Endothelial cell of umbilical vein (primary cell): Measurements from ENCODE around the gene GALNT17. TPM values are rescaled to one million over a fixed set of nuclear protein-coding genes. Genes with fewer than 3 reads are reported as not detected.

Experiments
- BruUV-seq: library from RNA; stranded (reverse); fragments of 400-500 nt; replicated peaks from 2 replicates; lab custom pipeline; 2021; lab: Mats Ljungman, UMichigan
- CTCF ChIA-PET: fragments of 300-600, 350-600 bp; sonication (Branson Sonifier 250); formaldehyde crosslinking; loops from one replicate; lab custom pipeline; 2021; ENCODE audit warnings: antibody characterized with exemption, inconsistent platforms; lab: Charles Lee
- POLR2A ChIA-PET: fragments of 300-600, 350-600 bp; sonication (Branson Sonifier 250); formaldehyde crosslinking; loops from one replicate; lab custom pipeline; 2021; ENCODE audit warnings: antibody characterized with exemption, inconsistent platforms; lab: Charles Lee
- DNase-seq: peaks from one replicate; pipeline ENCODE4 v3.0.0-alpha.2; 2011; ENCODE audit warnings: low read depth, low spot score
- FAIRE-seq: peaks from 2 replicates; lab custom pipeline; 2011; peaks lifted over from hg19 to GRCh38; lab: Jason Lieb, UNC
- H2AFZ ChIP-seq: 2 replicates; pipeline ENCODE4 v1.6.0; 2012; ENCODE audit warnings: low read depth, low read length, control low read depth, inconsistent platforms
- H3K27ac ChIP-seq: 2 replicates; pipeline ENCODE4 v1.5.1; 2011; ENCODE audit warnings: low read depth, mild to moderate bottlenecking, control low read depth, low read length, moderate library complexity; ENCODE audit not compliant: insufficient read depth
- H3K27me3 ChIP-seq, 2 experiments: 2 replicates each; pipeline versions ENCODE4 v1.6.0 to v1.6.1; 2011; ENCODE audit warnings: low read length in 2 of 2, mixed read lengths in 1 of 2; ENCODE audit not compliant: control insufficient read depth in 2 of 2, insufficient read depth in 2 of 2
- H3K36me3 ChIP-seq, 2 experiments: 2 replicates in 1 of 2; 3 replicates in 1 of 2; pipeline ENCODE4 v1.5.1; 2011; ENCODE audit warnings: low read length in 2 of 2, mild to moderate bottlenecking in 1 of 2, moderate library complexity in 1 of 2; ENCODE audit not compliant: control insufficient read depth in 2 of 2, insufficient read depth in 2 of 2; ENCODE audit errors: extremely low read depth in 1 of 2
- H3K4me1 ChIP-seq: 3 replicates; pipeline ENCODE4 v1.5.1; 2011; ENCODE audit warnings: mild to moderate bottlenecking, low read length; ENCODE audit not compliant: control insufficient read depth, insufficient read depth; ENCODE audit errors: extremely low read depth
- H3K4me2 ChIP-seq: 2 replicates; pipeline ENCODE4 v1.6.1; 2011; ENCODE audit warnings: low read length, control low read depth, mixed read lengths; ENCODE audit not compliant: insufficient read depth
- H3K4me3 ChIP-seq, 3 experiments: fragments of 200-600 bp in 1 of 3; sonication (generic), shearing (Covaris generic) in 1 of 3; replicated peaks in 1 of 3; 2 replicates each; pipeline ENCODE4 v1.5.1; 2011 to 2016; ENCODE audit warnings: control low read depth in 3 of 3, low read length in 3 of 3, mild to moderate bottlenecking in 2 of 3, inconsistent platforms in 1 of 3, low read depth in 1 of 3, moderate library complexity in 1 of 3; ENCODE audit not compliant: insufficient read depth in 1 of 3
- H3K79me2 ChIP-seq: 2 replicates; pipeline ENCODE4 v1.6.0; 2012; ENCODE audit warnings: low read length, inconsistent platforms; ENCODE audit not compliant: control insufficient read depth, insufficient read depth
- H3K9ac ChIP-seq: replicated peaks from 2 replicates; pipeline ENCODE3; 2011; ENCODE audit warnings: low read length, control low read depth; ENCODE audit not compliant: insufficient read depth; ENCODE audit errors: extremely low read depth
- H3K9me1 ChIP-seq: replicated peaks from 3 replicates; pipeline ENCODE4 v1.6.0; 2011; ENCODE audit warnings: mild to moderate bottlenecking, low read length; ENCODE audit not compliant: control insufficient read depth, insufficient read depth; ENCODE audit errors: extremely low read depth
- H3K9me3 ChIP-seq: replicated peaks from 2 replicates; pipeline ENCODE4 v1.5.1; 2012; ENCODE audit warnings: low read length, inconsistent platforms; ENCODE audit not compliant: control insufficient read depth, insufficient read depth
- H4K20me1 ChIP-seq: replicated peaks from 2 replicates; pipeline ENCODE3; 2011; ENCODE audit warnings: mild to moderate bottlenecking, low read length; ENCODE audit not compliant: control insufficient read depth, insufficient read depth; ENCODE audit errors: extremely low read depth
- EZH2 ChIP-seq: IDR thresholded peaks from 2 replicates; pipeline ENCODE4 v1.6.1; 2012; ENCODE audit warnings: borderline replicate concordance, low read depth, mild to moderate bottlenecking, moderate library complexity, low read length, inconsistent platforms; ENCODE audit not compliant: severe bottlenecking
- FOS ChIP-seq: IDR thresholded peaks from 2 replicates; pipeline ENCODE4 v1.6.1; 2011; ENCODE audit warnings: mild to moderate bottlenecking, low read length, moderate library complexity, borderline replicate concordance; ENCODE audit not compliant: insufficient read depth
- GATA2 ChIP-seq: IDR thresholded peaks from 2 replicates; pipeline ENCODE4 v1.7.0; 2011; ENCODE audit warnings: low read depth, mild to moderate bottlenecking, moderate library complexity, mixed read lengths, low read length; ENCODE audit not compliant: insufficient read length, insufficient read depth
- JUN ChIP-seq: IDR thresholded peaks from 2 replicates; pipeline ENCODE4 v1.6.1; 2011; ENCODE audit warnings: borderline replicate concordance, low read depth; ENCODE audit not compliant: insufficient read length, insufficient read depth
- MYC ChIP-seq: IDR thresholded peaks from one replicate; pipeline ENCODE4 v1.6.1; 2011; ENCODE audit warnings: mild to moderate bottlenecking, low read depth, low read length
- POLR2A ChIP-seq: IDR thresholded peaks from 2 replicates; pipeline ENCODE4 v1.6.1; 2012; ENCODE audit warnings: low read depth, mild to moderate bottlenecking, control low read depth, low read length
- POLR2AphosphoS5 ChIP-seq: IDR thresholded peaks from 2 replicates; pipeline ENCODE4 v1.6.1; 2012; ENCODE audit warnings: low read depth, mild to moderate bottlenecking, control low read depth, low read length, moderate library complexity; ENCODE audit not compliant: insufficient read depth
- dilution Hi-C: fragments of 300-500 bp; cut with MboI; formaldehyde crosslinking; loops from one replicate; pipeline ENCODE4 v1.15.0; 2019; ENCODE audit warnings: low sequenced_read_pairs; ENCODE audit not compliant: extremely low pct_ligation_motif_present
- intact Hi-C: fragments of 100-400 bp; cut with micrococcal nuclease; formaldehyde crosslinking; loops from one replicate; pipeline ENCODE4 v1.10.0; 2022
- polyA plus RNA-seq, 4 experiments: library from polyadenylated mRNA; depleted of rRNA in 3 of 4; stranded (reverse) in 3 of 4; unstranded in 1 of 4; fragments of >200 nt; gene quantifications; 2 replicates each; pipeline versions ENCODE4 v1.2.1 to v1.2.3, GENCODE V29; 2011 to 2012; ENCODE audit warnings: missing spikeins in 1 of 4
- total RNA-seq: library from RNA; stranded (reverse); gene quantifications from 2 replicates; pipeline ENCODE4 v1.2.3, GENCODE V29; 2021
- TF ChIP-seq, protein P1 (sequence below), 2 donors: IDR thresholded peaks; 1 replicate in 1 of 2; 2 replicates in 1 of 2; pipeline ENCODE4 v1.5.1; 2011; ENCODE audit warnings: low read length in 2 of 2, mild to moderate bottlenecking in 2 of 2, moderate library complexity in 2 of 2, control low read depth in 1 of 2, inconsistent platforms in 1 of 2, low read depth in 1 of 2; ENCODE audit not compliant: insufficient read depth in 1 of 2; ENCODE audit errors: extremely low read depth in 1 of 2
- TF ChIP-seq, protein P2 (sequence below): IDR thresholded peaks from 2 replicates; pipeline ENCODE4 v1.6.1; 2011; ENCODE audit not compliant: insufficient read depth, insufficient read length

Gene GALNT17
- total and polyA plus RNA-seq, 2 donors (not counting 3 experiments of a cell fraction or from before 2014, with no cell fraction given): not detected

DNA sequence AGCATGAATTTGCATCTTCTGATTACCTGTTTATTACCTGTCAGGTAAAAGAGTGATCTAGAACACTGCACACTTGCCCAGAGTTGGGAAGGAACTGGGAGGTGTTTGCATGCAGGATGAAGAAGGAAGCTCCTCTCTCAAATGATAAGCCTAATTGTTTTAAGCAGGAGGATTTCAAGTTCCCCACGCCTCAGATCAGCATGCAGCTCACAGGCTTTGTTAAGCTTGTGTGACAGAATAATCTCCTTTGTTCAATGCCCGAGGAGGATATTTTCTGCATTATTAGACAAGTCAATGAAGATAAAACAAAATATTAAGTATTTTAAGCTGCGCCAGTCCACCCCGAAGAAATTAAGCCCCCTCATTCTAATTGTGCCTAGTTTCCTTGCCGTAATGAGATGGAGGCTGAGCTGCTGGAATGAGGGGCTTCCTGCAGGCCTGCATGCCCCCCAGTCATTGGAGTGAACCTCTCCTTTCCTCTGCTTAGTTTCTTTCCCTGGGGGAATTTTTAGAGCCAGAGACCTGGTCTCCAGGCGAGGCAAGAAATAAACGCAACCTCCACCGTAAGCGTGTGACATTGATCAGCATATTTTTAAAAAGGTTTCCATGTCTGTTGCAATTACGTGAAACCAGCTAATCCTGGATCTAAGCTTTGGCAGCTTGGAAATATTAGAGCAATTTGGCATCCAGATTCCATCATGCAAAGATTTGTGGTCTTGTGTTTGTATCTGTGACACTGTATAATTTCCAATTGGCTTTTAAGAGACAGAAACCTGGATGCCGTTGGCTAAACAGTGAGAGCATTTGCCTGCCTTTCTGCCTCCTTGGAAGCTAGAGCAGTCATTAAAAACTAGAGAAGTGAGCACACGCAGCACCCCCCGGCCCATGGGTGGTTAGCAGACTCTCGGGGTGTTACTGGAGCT lies 376.0 kb downstream of the GALNT17 start:
- no TSS peak for BruUV-seq
- no peak overlapping the region for H3K9ac ChIP-seq
- TF ChIP-seq, protein P1, sequence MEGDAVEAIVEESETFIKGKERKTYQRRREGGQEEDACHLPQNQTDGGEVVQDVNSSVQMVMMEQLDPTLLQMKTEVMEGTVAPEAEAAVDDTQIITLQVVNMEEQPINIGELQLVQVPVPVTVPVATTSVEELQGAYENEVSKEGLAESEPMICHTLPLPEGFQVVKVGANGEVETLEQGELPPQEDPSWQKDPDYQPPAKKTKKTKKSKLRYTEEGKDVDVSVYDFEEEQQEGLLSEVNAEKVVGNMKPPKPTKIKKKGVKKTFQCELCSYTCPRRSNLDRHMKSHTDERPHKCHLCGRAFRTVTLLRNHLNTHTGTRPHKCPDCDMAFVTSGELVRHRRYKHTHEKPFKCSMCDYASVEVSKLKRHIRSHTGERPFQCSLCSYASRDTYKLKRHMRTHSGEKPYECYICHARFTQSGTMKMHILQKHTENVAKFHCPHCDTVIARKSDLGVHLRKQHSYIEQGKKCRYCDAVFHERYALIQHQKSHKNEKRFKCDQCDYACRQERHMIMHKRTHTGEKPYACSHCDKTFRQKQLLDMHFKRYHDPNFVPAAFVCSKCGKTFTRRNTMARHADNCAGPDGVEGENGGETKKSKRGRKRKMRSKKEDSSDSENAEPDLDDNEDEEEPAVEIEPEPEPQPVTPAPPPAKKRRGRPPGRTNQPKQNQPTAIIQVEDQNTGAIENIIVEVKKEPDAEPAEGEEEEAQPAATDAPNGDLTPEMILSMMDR (IDR thresholded peaks at IDR 0.05; ENCODE audit: extremely low read depth in 1 of 2, insufficient read depth in 1 of 2, low read depth in 1 of 2, low read length in 2 of 2): no peak
- TF ChIP-seq MYC (no peak), EZH2 (no peak), GATA2 (no peak), JUN (no peak), POLR2AphosphoS5 (no peak), FOS (no peak), POLR2A (no peak)
- TF ChIP-seq, protein P2, sequence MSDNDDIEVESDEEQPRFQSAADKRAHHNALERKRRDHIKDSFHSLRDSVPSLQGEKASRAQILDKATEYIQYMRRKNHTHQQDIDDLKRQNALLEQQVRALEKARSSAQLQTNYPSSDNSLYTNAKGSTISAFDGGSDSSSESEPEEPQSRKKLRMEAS: no peak
- POLR2A ChIA-PET: no interaction called here
- H3K27ac ChIP-seq: no peak overlapping the region
- H3K9me1 ChIP-seq: no peaks in the 10 kb centered on the region
- FAIRE-seq: no peak
- H2AFZ ChIP-seq: no peak overlapping the region
- DNase-seq: no peak
- peaks cover 2% of the 10 kb centered on the region for H3K9me3 ChIP-seq
- intact Hi-C loops: no loop called here
- no peaks in the 10 kb centered on the region for H3K36me3 ChIP-seq
- CTCF ChIA-PET: no interaction called here
- H4K20me1 ChIP-seq: no peaks in the 10 kb centered on the region
- no peaks in the 10 kb centered on the region for H3K4me1 ChIP-seq
- no peak overlapping the region for H3K4me3 ChIP-seq
- no peaks in the 10 kb centered on the region for H3K27me3 ChIP-seq
- dilution Hi-C loops: no loop called here
- no peak overlapping the region for H3K4me2 ChIP-seq
- no peaks in the 10 kb centered on the region for H3K79me2 ChIP-seq
